Measurements from ENCODE around the gene TPST1. TPM values are rescaled to one million over a fixed set of nuclear protein-coding genes. Genes with fewer than 3 reads are reported as not detected.
"Not testable (repeated sequence)": the region's sequence is repeated elsewhere in the genome, so short reads cannot be mapped to it uniquely, and the experiment has no call there.

TPST1 gene
- total and polyA plus RNA-seq, 2 of the 8 experiments (the other 6 are each of a cell fraction or from before 2014, with no cell fraction given) = 8.2 to 18.4 TPM

- H3K18ac ChIP-seq (ENCODE audit: extremely low read depth, low read length); CTCF ChIA-PET (ENCODE audit: partially characterized antibody); H3K9me3 ChIP-seq (ENCODE audit: insufficient read depth in 2 of 2, low read depth in 1 of 2, low read length in 1 of 2); H2BK120ac ChIP-seq (replicated peaks; ENCODE audit: low read depth, low read length); H3K4me3 ChIP-seq (ENCODE audit: extremely low read depth in 1 of 4, insufficient read depth in 2 of 4, low read depth in 3 of 4, low read length in 4 of 4); DNase-seq (ENCODE audit: low read depth in 1 of 2, low spot score in 2 of 2); H3K4me1 ChIP-seq (replicated peaks in 1 of 4; ENCODE audit: control insufficient read depth in 3 of 4, insufficient read depth in 4 of 4, low read length in 3 of 4); H2AK5ac ChIP-seq (ENCODE audit: low read depth, low read length); H3K14ac ChIP-seq (ENCODE audit: insufficient read length); H2AFZ ChIP-seq (ENCODE audit: low read length); H4K5ac ChIP-seq (ENCODE audit: insufficient read length, low read depth, low read length); H4K20me1 ChIP-seq (replicated peaks in 1 of 2; ENCODE audit: control insufficient read depth in 1 of 2, insufficient read depth in 2 of 2, low read length in 2 of 2); H3K9ac ChIP-seq (replicated peaks in 1 of 4; ENCODE audit: extremely low read depth in 1 of 4, low read depth in 3 of 4, low read length in 3 of 4); H3K36me3 ChIP-seq (ENCODE audit: control insufficient read depth in 2 of 4, insufficient read depth in 4 of 4, low read length in 3 of 4); H3K4me2 ChIP-seq (ENCODE audit: insufficient read depth in 1 of 2, low read depth in 2 of 2, low read length in 2 of 2); H3K79me2 ChIP-seq (ENCODE audit: control insufficient read depth in 1 of 2, insufficient read depth in 2 of 2, low read length in 2 of 2); H4K91ac ChIP-seq (replicated peaks; ENCODE audit: insufficient read length, low read length); H3K4ac ChIP-seq (replicated peaks; ENCODE audit: insufficient read length, low read depth, low read length); H3K23ac ChIP-seq (ENCODE audit: insufficient read length); H2BK5ac ChIP-seq (ENCODE audit: low read depth, low read length); H2BK12ac ChIP-seq (ENCODE audit: low read depth, low read length); H2BK15ac ChIP-seq (ENCODE audit: low read length); H3K79me1 ChIP-seq (ENCODE audit: low read depth, low read length); H4K8ac ChIP-seq (ENCODE audit: extremely low read depth, insufficient read depth, low read length); H3K56ac ChIP-seq (replicated peaks; ENCODE audit: insufficient read length, low read depth, low read length); H3K27me3 ChIP-seq (replicated peaks in 1 of 4; ENCODE audit: control insufficient read depth in 3 of 4, extremely low read depth in 1 of 4, insufficient read depth in 3 of 4, low read length in 3 of 4); FAIRE-seq; H3K23me2 ChIP-seq (ENCODE audit: low read depth, low read length); H3K27ac ChIP-seq (ENCODE audit: low read depth, low read length): not testable (repeated sequence)
- POLR2A ChIA-PET (ENCODE audit: partially characterized antibody) = interaction anchor here (0.6 kb wide), 1 partner anchor 239 kb away, joined by 3 read pairs; no protein-coding TSS in a partner anchor
- WGBS, 2 experiments (ENCODE audit: extremely low coverage in 1 of 2, insufficient coverage in 1 of 2, insufficient read length in 1 of 2, insufficient replicate concordance in 2 of 2, low coverage in 1 of 2, low lambda C conversion rate in 2 of 2, missing lambda C conversion rate in 1 of 2) = 81% methylated on average over 5 of the region's 5 CpGs; no CpG with 5 or more reads in 1 of the 2 experiments
- H2BK20ac ChIP-seq (ENCODE audit: low read length) = 0 out of 2 replicates have a peak overlapping the region, but pooled peaks have one; percentile 18
These were observed 180.2 kb downstream of the TPST1 start for GRCh38 chr7:66385191-66385905.

- H2BK15ac ChIP-seq (ENCODE audit: low read length); H2BK5ac ChIP-seq (ENCODE audit: low read depth, low read length); H3K79me1 ChIP-seq (ENCODE audit: low read depth, low read length); H3K79me2 ChIP-seq (ENCODE audit: control insufficient read depth in 1 of 2, insufficient read depth in 2 of 2, low read length in 2 of 2); H3K36me3 ChIP-seq (ENCODE audit: control insufficient read depth in 2 of 4, insufficient read depth in 4 of 4, low read length in 3 of 4); H4K8ac ChIP-seq (ENCODE audit: extremely low read depth, insufficient read depth, low read length); FAIRE-seq; H3K23ac ChIP-seq (ENCODE audit: insufficient read length); H2BK20ac ChIP-seq (ENCODE audit: low read length); H2AFZ ChIP-seq (ENCODE audit: low read length); H3K27me3 ChIP-seq (replicated peaks in 1 of 4; ENCODE audit: control insufficient read depth in 3 of 4, extremely low read depth in 1 of 4, insufficient read depth in 3 of 4, low read length in 3 of 4); H4K20me1 ChIP-seq (replicated peaks in 1 of 2; ENCODE audit: control insufficient read depth in 1 of 2, insufficient read depth in 2 of 2, low read length in 2 of 2); H3K56ac ChIP-seq (replicated peaks; ENCODE audit: insufficient read length, low read depth, low read length); DNase-seq (ENCODE audit: low read depth in 1 of 2, low spot score in 2 of 2); H3K4me3 ChIP-seq (ENCODE audit: extremely low read depth in 1 of 4, insufficient read depth in 2 of 4, low read depth in 3 of 4, low read length in 4 of 4); H3K4me1 ChIP-seq (replicated peaks in 1 of 4; ENCODE audit: control insufficient read depth in 3 of 4, insufficient read depth in 4 of 4, low read length in 3 of 4); H3K14ac ChIP-seq (ENCODE audit: insufficient read length); H3K9me3 ChIP-seq (ENCODE audit: insufficient read depth in 2 of 2, low read depth in 1 of 2, low read length in 1 of 2); H3K9ac ChIP-seq (replicated peaks in 1 of 4; ENCODE audit: extremely low read depth in 1 of 4, low read depth in 3 of 4, low read length in 3 of 4); H2AK5ac ChIP-seq (ENCODE audit: low read depth, low read length); H3K18ac ChIP-seq (ENCODE audit: extremely low read depth, low read length); H2BK120ac ChIP-seq (replicated peaks; ENCODE audit: low read depth, low read length); H2BK12ac ChIP-seq (ENCODE audit: low read depth, low read length); POLR2A ChIA-PET (ENCODE audit: partially characterized antibody); H4K91ac ChIP-seq (replicated peaks; ENCODE audit: insufficient read length, low read length); H4K5ac ChIP-seq (ENCODE audit: insufficient read length, low read depth, low read length); H3K4ac ChIP-seq (replicated peaks; ENCODE audit: insufficient read length, low read depth, low read length); H3K4me2 ChIP-seq (ENCODE audit: insufficient read depth in 1 of 2, low read depth in 2 of 2, low read length in 2 of 2); H3K23me2 ChIP-seq (ENCODE audit: low read depth, low read length); H3K27ac ChIP-seq (ENCODE audit: low read depth, low read length): not testable (repeated sequence)
- CTCF ChIA-PET (ENCODE audit: partially characterized antibody) = interaction anchor here (1.8 kb wide), 1 partner anchor 16 kb away, joined by 3 read pairs; no protein-coding TSS in a partner anchor
- 91% methylated on average over 3 of the region's 3 CpGs; no CpG with 5 or more reads in 1 of the 2 experiments for WGBS, 2 experiments (ENCODE audit: extremely low coverage in 1 of 2, insufficient coverage in 1 of 2, insufficient read length in 1 of 2, insufficient replicate concordance in 2 of 2, low coverage in 1 of 2, low lambda C conversion rate in 2 of 2, missing lambda C conversion rate in 1 of 2)
These were observed 190.0 kb downstream of the TPST1 start for GRCh38 chr7:66395128-66395571.

Measured in H1 (cell line).